HEK293 (cell line): ENCODE results near the gene PPP1R14B.
A peak's percentile ranks its signal among the peaks of the same experiment; 100 is the strongest.

Source experiments
- CTCF ChIA-PET: fragments of 350-600 bp; formaldehyde crosslinking; extraction: SDS; loops from one replicate; lab custom pipeline; 2021; ENCODE audit warnings: antibody characterized with exemption; lab: Yijun Ruan, JAX
- POLR2A ChIA-PET: fragments of 300-600 bp; formaldehyde crosslinking; extraction: SDS; loops from one replicate; lab custom pipeline; 2020; ENCODE audit warnings: antibody characterized with exemption, inconsistent platforms; lab: Yijun Ruan, JAX
- H3K27ac ChIP-seq: fragments of 200-500 bp; sonication (Bioruptor generic); 2 replicates; pipeline ENCODE4 v1.5.1; 2014; ENCODE audit warnings: low read depth, low read length, control low read depth, inconsistent platforms; ENCODE audit errors: extremely low read depth
- H3K36me3 ChIP-seq, 2 experiments: fragments of 200-500 bp in 1 of 2; sonication (Bioruptor generic) in 1 of 2; 1 replicate in 1 of 2; 2 replicates in 1 of 2; pipeline ENCODE4 v1.5.1; 2014 to 2017; ENCODE audit warnings: inconsistent platforms in 2 of 2, low read length in 2 of 2; ENCODE audit not compliant: control insufficient read depth in 2 of 2, insufficient read depth in 1 of 2
- H3K4me1 ChIP-seq: fragments of 200-500 bp; sonication (Bioruptor generic); 2 replicates; pipeline ENCODE4 v1.5.1; 2014; ENCODE audit warnings: mild to moderate bottlenecking, low read length, inconsistent platforms; ENCODE audit not compliant: control insufficient read depth, insufficient read depth
- H3K4me3 ChIP-seq: 2 replicates; pipeline ENCODE4 v1.5.1; 2011; ENCODE audit warnings: low read depth, mild to moderate bottlenecking, control low read depth, low read length, moderate library complexity
- H3K9me3 ChIP-seq: fragments of 200-500 bp; sonication (Bioruptor generic); 2 replicates; pipeline ENCODE4 v1.5.1; 2014; ENCODE audit warnings: low read depth, low read length, inconsistent platforms; ENCODE audit not compliant: control insufficient read depth, insufficient read depth
- GFI1B ChIP-seq: fragments of 450-650 bp; formaldehyde crosslinking; IDR thresholded peaks from 2 replicates; pipeline ENCODE4 v1.5.1; 2016; ENCODE audit warnings: missing biosample characterization, missing genetic modification characterization
- HIC1 ChIP-seq: fragments of 450-650 bp; formaldehyde crosslinking; IDR thresholded peaks from 2 replicates; pipeline ENCODE4 v1.5.1; 2016; ENCODE audit warnings: missing biosample characterization, missing genetic modification characterization
- HOXA7 ChIP-seq: sonication (generic); formaldehyde crosslinking; IDR thresholded peaks from 2 replicates; pipeline ENCODE4 v1.8.1; 2022; ENCODE audit warnings: missing genetic modification reagents, borderline replicate concordance
- PBX3 ChIP-seq: sonication (generic); formaldehyde crosslinking; IDR thresholded peaks from 2 replicates; pipeline ENCODE4 v1.8.1; 2022; ENCODE audit warnings: mild to moderate bottlenecking, moderate library complexity, missing genetic modification reagents
- REPIN1 ChIP-seq: fragments of 450-650 bp; formaldehyde crosslinking; IDR thresholded peaks from 2 replicates; pipeline ENCODE4 v1.5.1; 2017; ENCODE audit warnings: missing biosample characterization, missing genetic modification characterization, low read depth
- SP3 ChIP-seq: fragments of 450-650 bp; formaldehyde crosslinking; IDR thresholded peaks from 2 replicates; pipeline ENCODE4 v1.5.1; 2016; ENCODE audit warnings: missing biosample characterization, missing genetic modification characterization
- ZBTB26 ChIP-seq: fragments of 450-650 bp; formaldehyde crosslinking; optimal IDR thresholded peaks from 2 replicates; pipeline ENCODE3; 2016; ENCODE audit warnings: missing biosample characterization, mild to moderate bottlenecking, missing genetic modification characterization
- ZEB2 ChIP-seq: fragments of 450-650 bp; formaldehyde crosslinking; IDR thresholded peaks from 2 replicates; pipeline ENCODE4 v1.5.1; 2016; ENCODE audit warnings: missing biosample characterization, missing genetic modification characterization
- ZNF202 ChIP-seq: fragments of 450-650 bp; formaldehyde crosslinking; IDR thresholded peaks from 2 replicates; pipeline ENCODE4 v1.5.1; 2016; ENCODE audit warnings: missing biosample characterization, missing genetic modification characterization, borderline replicate concordance
- ZNF221 ChIP-seq: fragments of 450-650 bp; formaldehyde crosslinking; IDR thresholded peaks from 2 replicates; pipeline ENCODE4 v1.5.1; 2017; ENCODE audit warnings: missing biosample characterization, missing genetic modification characterization, borderline replicate concordance
- ZNF488 ChIP-seq: fragments of 450-650 bp; formaldehyde crosslinking; IDR thresholded peaks from 2 replicates; pipeline ENCODE4 v1.5.1; 2016; ENCODE audit warnings: missing biosample characterization, missing genetic modification characterization
- ZNF830 ChIP-seq: fragments of 450-650 bp; IDR thresholded peaks from 2 replicates; pipeline ENCODE4 v1.5.0; 2018; ENCODE audit warnings: missing biosample characterization, missing genetic modification characterization, low read depth, mild to moderate bottlenecking, moderate library complexity
- ZSCAN23 ChIP-seq: fragments of 450-650 bp; formaldehyde crosslinking; IDR thresholded peaks from 2 replicates; pipeline ENCODE4 v1.5.1; 2016; ENCODE audit warnings: missing biosample characterization, missing genetic modification characterization
- TF ChIP-seq, protein P1 (sequence below): fragments of 450-650 bp; formaldehyde crosslinking; IDR thresholded peaks from 2 replicates; pipeline ENCODE4 v1.5.1; 2016; ENCODE audit warnings: missing biosample characterization, missing genetic modification characterization

PPP1R14B gene

GRCh38 chr11:64241491-64242374 is 5.0 kb downstream of the PPP1R14B start (continued):
- TF ChIP-seq, protein P1, sequence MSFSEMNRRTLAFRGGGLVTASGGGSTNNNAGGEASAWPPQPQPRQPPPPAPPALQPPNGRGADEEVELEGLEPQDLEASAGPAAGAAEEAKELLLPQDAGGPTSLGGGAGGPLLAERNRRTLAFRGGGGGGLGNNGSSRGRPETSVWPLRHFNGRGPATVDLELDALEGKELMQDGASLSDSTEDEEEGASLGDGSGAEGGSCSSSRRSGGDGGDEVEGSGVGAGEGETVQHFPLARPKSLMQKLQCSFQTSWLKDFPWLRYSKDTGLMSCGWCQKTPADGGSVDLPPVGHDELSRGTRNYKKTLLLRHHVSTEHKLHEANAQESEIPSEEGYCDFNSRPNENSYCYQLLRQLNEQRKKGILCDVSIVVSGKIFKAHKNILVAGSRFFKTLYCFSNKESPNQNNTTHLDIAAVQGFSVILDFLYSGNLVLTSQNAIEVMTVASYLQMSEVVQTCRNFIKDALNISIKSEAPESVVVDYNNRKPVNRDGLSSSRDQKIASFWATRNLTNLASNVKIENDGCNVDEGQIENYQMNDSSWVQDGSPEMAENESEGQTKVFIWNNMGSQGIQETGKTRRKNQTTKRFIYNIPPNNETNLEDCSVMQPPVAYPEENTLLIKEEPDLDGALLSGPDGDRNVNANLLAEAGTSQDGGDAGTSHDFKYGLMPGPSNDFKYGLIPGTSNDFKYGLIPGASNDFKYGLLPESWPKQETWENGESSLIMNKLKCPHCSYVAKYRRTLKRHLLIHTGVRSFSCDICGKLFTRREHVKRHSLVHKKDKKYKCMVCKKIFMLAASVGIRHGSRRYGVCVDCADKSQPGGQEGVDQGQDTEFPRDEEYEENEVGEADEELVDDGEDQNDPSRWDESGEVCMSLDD (tag by site-specific recombination), result peak; percentile 34; the same call in 1 of the 2 replicates
- no peak for TF ChIP-seq HOXA7 (CRISPR knock-in tag)
- TF ChIP-seq ZSCAN23, result no peak

GRCh38 chr11:64241241-64241490 is 5.6 kb downstream of the PPP1R14B start:
- TF ChIP-seq ZNF488 (tag by site-specific recombination), result no peak
- TF ChIP-seq ZEB2 (tag by site-specific recombination), result peak; percentile 40; the same call in 1 of the 2 replicates
- no peak for TF ChIP-seq ZNF202 (tag by site-specific recombination)
- no peak for TF ChIP-seq GFI1B (tag by site-specific recombination)
- no peak for TF ChIP-seq REPIN1
- TF ChIP-seq PBX3, result no peak
- TF ChIP-seq SP3 (tag by site-specific recombination), result peak; percentile 91
- TF ChIP-seq ZBTB26 (tag by site-specific recombination), result peak; percentile 56
- peak; percentile 21; the same call in 1 of the 2 replicates for TF ChIP-seq HIC1
- no peak for TF ChIP-seq ZNF830 (tag by site-specific recombination)
- TF ChIP-seq ZNF221 (tag by site-specific recombination), result no peak
- no peaks in the 10 kb centered on the region for H3K9me3 ChIP-seq
- peak overlapping the region; percentile 75 for H3K4me3 ChIP-seq
- H3K27ac ChIP-seq, result peak overlapping the region; percentile 55
- peaks cover 0 to 45% of the 10 kb centered on the region in 2 experiments; a peak in 1 of 3 replicates for H3K36me3 ChIP-seq
- CTCF ChIA-PET, result interaction anchor here (0.6 to 1.2 kb wide), 8 partner anchors 9 to 788 kb away, joined by 3 to 5 read pairs (median 4); no protein-coding TSS in a partner anchor
- POLR2A ChIA-PET, result interaction anchor here (0.7 to 7.2 kb wide), 19 partner anchors 9 to 537 kb away, joined by 3 to 96 read pairs (median 7); partner anchors contain the start of genes BAD, CATSPERZ, ESRRA and NUDT22
- no peaks in the 10 kb centered on the region for H3K4me1 ChIP-seq
